ENCODE measurements around the gene TMEM140. TPM values are rescaled to one million over a fixed set of nuclear protein-coding genes. Genes with fewer than 3 reads are reported as not detected.

The TMEM140 gene
- total and polyA plus RNA-seq, 2 of the 13 experiments (the other 11 are each of a cell fraction or from before 2014, with no cell fraction given), result 9.2 to 21.7 TPM

- TF ChIP-seq DZIP1 (CRISPR knock-in tag; IDR thresholded peaks at IDR 0.05), result peak; percentile 83; the same call in 1 of the 2 replicates
- peak; percentile 67 for TF ChIP-seq HDAC2 (CRISPR knock-in tag; IDR thresholded peaks at IDR 0.05)
- TF ChIP-seq ZNF326 (CRISPR knock-in tag; IDR thresholded peaks at IDR 0.05; ENCODE audit: borderline replicate concordance), result no peak
- peak; percentile 75 for TF ChIP-seq ZFX (CRISPR knock-in tag; IDR thresholded peaks at IDR 0.05; ENCODE audit: low read depth)
- TF ChIP-seq ZNF430 (CRISPR knock-in tag; IDR thresholded peaks at IDR 0.05), result peak; percentile 27; the same call in 1 of the 2 replicates
- TF ChIP-seq UBTF (CRISPR knock-in tag; IDR thresholded peaks at IDR 0.05), result peak; percentile 98
- 0 out of 2 replicates have a peak, but pooled peaks have one; percentile 33 for TF ChIP-seq MAF1 (CRISPR knock-in tag; IDR thresholded peaks at IDR 0.05; ENCODE audit: borderline replicate concordance)
- peak; percentile 94 for TF ChIP-seq RBM39 (IDR thresholded peaks at IDR 0.05; ENCODE audit: low read depth, low read length, poor library complexity, severe bottlenecking)
- TF ChIP-seq NFYC (CRISPR knock-in tag; IDR thresholded peaks at IDR 0.05), result peak; percentile 37
- peak; percentile 85 for TF ChIP-seq KDM3A (CRISPR knock-in tag; IDR thresholded peaks at IDR 0.05; ENCODE audit: low read depth)
- TF ChIP-seq ELK4 (CRISPR knock-in tag; IDR thresholded peaks at IDR 0.05; ENCODE audit: borderline replicate concordance), result no peak
- TF ChIP-seq HINFP (CRISPR knock-in tag; IDR thresholded peaks at IDR 0.05; ENCODE audit: low read depth), result peak; percentile 91
- TF ChIP-seq MED13 (CRISPR knock-in tag; IDR thresholded peaks at IDR 0.05), result peak; percentile 84
- no peak for TF ChIP-seq ZBTB21 (CRISPR knock-in tag; IDR thresholded peaks at IDR 0.05)
- peak; percentile 62; the same call in 1 of the 2 replicates for TF ChIP-seq ZNF761 (CRISPR knock-in tag; conservative IDR thresholded peaks at IDR 0.05)
- TF ChIP-seq ZNF792 (CRISPR knock-in tag; IDR thresholded peaks at IDR 0.05), result no peak
- TF ChIP-seq TBP (CRISPR knock-in tag; IDR thresholded peaks at IDR 0.05), result no peak
- peak; percentile 92 for TF ChIP-seq KDM5B (CRISPR knock-in tag; IDR thresholded peaks at IDR 0.05; ENCODE audit: borderline replicate concordance)
- TF ChIP-seq ZSCAN25 (CRISPR knock-in tag; IDR thresholded peaks at IDR 0.05), result peak; percentile 65
- TF ChIP-seq ZNF720 (CRISPR knock-in tag; IDR thresholded peaks at IDR 0.05), result no peak
- TF ChIP-seq ZNF891 (CRISPR knock-in tag; IDR thresholded peaks at IDR 0.05), result peak; percentile 51; the same call in 1 of the 2 replicates
- no peak for TF ChIP-seq LBX2 (CRISPR knock-in tag; IDR thresholded peaks at IDR 0.05; ENCODE audit: borderline replicate concordance)
These were observed 22.6 kb downstream of the TMEM140 start, which contains the start of gene CYREN (continued) for GRCh38 chr7:135170274-135170997.
